ENCODE data around the gene TOLLIP.
A peak's percentile ranks its signal among the peaks of the same experiment; 100 is the strongest.

TOLLIP gene

GRCh38 chr11:1296287-1296686, 13.1 kb downstream of the TOLLIP start (continued):
- TF ChIP-seq, protein P1, sequence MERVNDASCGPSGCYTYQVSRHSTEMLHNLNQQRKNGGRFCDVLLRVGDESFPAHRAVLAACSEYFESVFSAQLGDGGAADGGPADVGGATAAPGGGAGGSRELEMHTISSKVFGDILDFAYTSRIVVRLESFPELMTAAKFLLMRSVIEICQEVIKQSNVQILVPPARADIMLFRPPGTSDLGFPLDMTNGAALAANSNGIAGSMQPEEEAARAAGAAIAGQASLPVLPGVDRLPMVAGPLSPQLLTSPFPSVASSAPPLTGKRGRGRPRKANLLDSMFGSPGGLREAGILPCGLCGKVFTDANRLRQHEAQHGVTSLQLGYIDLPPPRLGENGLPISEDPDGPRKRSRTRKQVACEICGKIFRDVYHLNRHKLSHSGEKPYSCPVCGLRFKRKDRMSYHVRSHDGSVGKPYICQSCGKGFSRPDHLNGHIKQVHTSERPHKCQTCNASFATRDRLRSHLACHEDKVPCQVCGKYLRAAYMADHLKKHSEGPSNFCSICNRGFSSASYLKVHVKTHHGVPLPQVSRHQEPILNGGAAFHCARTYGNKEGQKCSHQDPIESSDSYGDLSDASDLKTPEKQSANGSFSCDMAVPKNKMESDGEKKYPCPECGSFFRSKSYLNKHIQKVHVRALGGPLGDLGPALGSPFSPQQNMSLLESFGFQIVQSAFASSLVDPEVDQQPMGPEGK (tag by site-specific recombination; IDR thresholded peaks at IDR 0.05): no peak
- TF ChIP-seq ZNF391 (tag by site-specific recombination; IDR thresholded peaks at IDR 0.05; ENCODE audit: borderline replicate concordance, low read depth) (no peak), ZNF596 (tag by site-specific recombination; IDR thresholded peaks at IDR 0.05) (no peak), ZNF518A (tag by site-specific recombination; conservative IDR thresholded peaks at IDR 0.05; ENCODE audit: low read depth) (no peak), ZSCAN23 (tag by site-specific recombination; IDR thresholded peaks at IDR 0.05) (no peak), ZBTB21 (tag by site-specific recombination; IDR thresholded peaks at IDR 0.05) (no peak), ZNF248 (tag by site-specific recombination; IDR thresholded peaks at IDR 0.05) (no peak), GLIS1 (tag by site-specific recombination; IDR thresholded peaks at IDR 0.05) (no peak), ZNF341 (tag by site-specific recombination; IDR thresholded peaks at IDR 0.05; ENCODE audit: low read depth) (no peak), ZNF658 (tag by site-specific recombination; IDR thresholded peaks at IDR 0.05) (no peak)

- H3K27ac ChIP-seq (ENCODE audit: extremely low read depth, low read depth, low read length): no peak overlapping the region
- POLR2A ChIA-PET: no interaction called here
- H3K9me3 ChIP-seq (ENCODE audit: control insufficient read depth, insufficient read depth, low read depth, low read length): no peaks in the 10 kb centered on the region
- no peak overlapping the region for H3K4me3 ChIP-seq (ENCODE audit: low read depth, low read length)
- no peaks in the 10 kb centered on the region for H3K4me1 ChIP-seq (ENCODE audit: control insufficient read depth, insufficient read depth, low read length)
- CTCF ChIA-PET: interaction anchor here (0.6 kb wide), 1 partner anchor 741 kb away, joined by 4 read pairs; no protein-coding TSS in a partner anchor
- peaks cover 0 to 59% of the 10 kb centered on the region in 2 experiments; a peak in 1 of 3 replicates for H3K36me3 ChIP-seq (ENCODE audit: control insufficient read depth in 2 of 2, insufficient read depth in 1 of 2, low read length in 2 of 2)
- TF ChIP-seq EGR2 (tag by site-specific recombination; IDR thresholded peaks at IDR 0.05; ENCODE audit: low read depth) (0 out of 2 replicates have a peak, but pooled peaks have one; percentile 13), KLF16 (tag by site-specific recombination; IDR thresholded peaks at IDR 0.05) (no peak), ZFHX2 (tag by site-specific recombination; conservative IDR thresholded peaks at IDR 0.05) (peak; percentile 24; the same call in 1 of the 2 replicates)
Measured at GRCh38 chr11:1295591-1295990, 13.8 kb downstream of the TOLLIP start.

- no peaks in the 10 kb centered on the region for H3K4me1 ChIP-seq (ENCODE audit: control insufficient read depth, insufficient read depth, low read length)
- POLR2A ChIA-PET: no interaction called here
- TF ChIP-seq ZNF777 (tag by site-specific recombination; IDR thresholded peaks at IDR 0.05; ENCODE audit: borderline replicate concordance) (no peak), ZNF174 (tag by site-specific recombination; IDR thresholded peaks at IDR 0.05) (no peak), ZNF501 (tag by site-specific recombination; IDR thresholded peaks at IDR 0.05) (no peak), EGR2 (tag by site-specific recombination; IDR thresholded peaks at IDR 0.05; ENCODE audit: low read depth) (no peak), YY2 (tag by site-specific recombination; IDR thresholded peaks at IDR 0.05) (no peak), ZFP69B (tag by site-specific recombination; IDR thresholded peaks at IDR 0.05) (no peak), ZNF639 (tag by site-specific recombination; IDR thresholded peaks at IDR 0.05) (no peak), YY1 (tag by site-specific recombination; IDR thresholded peaks at IDR 0.05) (no peak), ZBTB20 (tag by site-specific recombination; IDR thresholded peaks at IDR 0.05) (no peak), ZNF324 (tag by site-specific recombination; IDR thresholded peaks at IDR 0.05) (no peak)
- TF ChIP-seq, protein P2, sequence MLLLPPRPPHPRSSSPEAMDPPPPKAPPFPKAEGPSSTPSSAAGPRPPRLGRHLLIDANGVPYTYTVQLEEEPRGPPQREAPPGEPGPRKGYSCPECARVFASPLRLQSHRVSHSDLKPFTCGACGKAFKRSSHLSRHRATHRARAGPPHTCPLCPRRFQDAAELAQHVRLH (tag by site-specific recombination; IDR thresholded peaks at IDR 0.05): no peak
- TF ChIP-seq, protein P3, sequence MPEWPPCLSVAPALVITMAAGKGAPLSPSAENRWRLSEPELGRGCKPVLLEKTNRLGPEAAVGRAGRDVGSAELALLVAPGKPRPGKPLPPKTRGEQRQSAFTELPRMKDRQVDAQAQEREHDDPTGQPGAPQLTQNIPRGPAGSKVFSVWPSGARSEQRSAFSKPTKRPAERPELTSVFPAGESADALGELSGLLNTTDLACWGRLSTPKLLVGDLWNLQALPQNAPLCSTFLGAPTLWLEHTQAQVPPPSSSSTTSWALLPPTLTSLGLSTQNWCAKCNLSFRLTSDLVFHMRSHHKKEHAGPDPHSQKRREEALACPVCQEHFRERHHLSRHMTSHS (tag by site-specific recombination; IDR thresholded peaks at IDR 0.05): no peak
Measured at GRCh38 chr11:1295086-1295485, 14.3 kb downstream of the TOLLIP start.

More at GRCh38 chr11:1295086-1295485, 14.3 kb downstream of the TOLLIP start:
- Histone ChIP-seq H3K27ac (ENCODE audit: extremely low read depth, low read depth, low read length) (no peak overlapping the region), H3K36me3 (ENCODE audit: control insufficient read depth in 2 of 2, insufficient read depth in 1 of 2, low read length in 2 of 2) (peaks cover 0 to 64% of the 10 kb centered on the region in 2 experiments; a peak in 1 of 3 replicates), H3K9me3 (ENCODE audit: control insufficient read depth, insufficient read depth, low read depth, low read length) (no peaks in the 10 kb centered on the region), H3K4me3 (ENCODE audit: low read depth, low read length) (no peak overlapping the region)
- CTCF ChIA-PET: no interaction called here

Measured in HEK293 (cell line).